Smooth muscle cell (in vitro differentiated cells): ENCODE data around the gene OPTC. TPM values are rescaled to one million over a fixed set of nuclear protein-coding genes. Genes with fewer than 3 reads are reported as not detected.

Source experiments
- DNase-seq: peaks from one replicate; lab custom pipeline; 2025; ENCODE audit not compliant: unreplicated experiment; lab: John Stamatoyannopoulos, UW
- H2AFZ ChIP-seq: fragments of 200-600 bp; sonication (generic); 2 replicates; pipeline ENCODE4 v1.6.0; 2016; ENCODE audit warnings: antibody characterized with exemption, low read depth, mild to moderate bottlenecking
- H3F3A ChIP-seq: fragments of 200-600 bp; sonication (generic); 2 replicates; pipeline ENCODE4 v1.6.0; 2017; ENCODE audit warnings: antibody characterized with exemption, low read depth
- H3K27ac ChIP-seq: fragments of 200-600 bp; sonication (generic); 2 replicates; pipeline ENCODE4 v1.5.1; 2016; ENCODE audit warnings: low read depth, mild to moderate bottlenecking
- H3K27me3 ChIP-seq: fragments of 200-600 bp; sonication (generic); 2 replicates; pipeline ENCODE4 v1.6.1; 2016; ENCODE audit warnings: low read depth, mild to moderate bottlenecking
- H3K36me3 ChIP-seq: fragments of 200-600 bp; sonication (generic); 2 replicates; pipeline ENCODE4 v1.5.1; 2016; ENCODE audit warnings: low read depth
- H3K4me1 ChIP-seq: fragments of 200-600 bp; sonication (generic); 2 replicates; pipeline ENCODE4 v1.5.1; 2016; ENCODE audit warnings: low read depth
- H3K4me2 ChIP-seq: fragments of 200-600 bp; sonication (generic); 2 replicates; pipeline ENCODE4 v1.6.0; 2016; ENCODE audit warnings: mild to moderate bottlenecking
- H3K4me3 ChIP-seq: fragments of 200-600 bp; sonication (generic); 2 replicates; pipeline ENCODE4 v1.5.1; 2016; ENCODE audit warnings: mild to moderate bottlenecking
- H3K79me2 ChIP-seq: fragments of 200-600 bp; sonication (generic); 2 replicates; pipeline ENCODE4 v1.6.0; 2016; ENCODE audit warnings: low read depth, mild to moderate bottlenecking
- H3K9ac ChIP-seq: fragments of 200-600 bp; sonication (generic); 2 replicates; pipeline ENCODE4 v1.6.0; 2016; ENCODE audit warnings: low read depth
- H3K9me3 ChIP-seq: fragments of 200-600 bp; sonication (generic); replicated peaks from 2 replicates; pipeline ENCODE4 v1.5.1; 2016; ENCODE audit warnings: low read depth
- H4K20me1 ChIP-seq: fragments of 200-600 bp; sonication (generic); 2 replicates; pipeline ENCODE4 v1.6.0; 2016; ENCODE audit warnings: low read depth
- WGBS: methylation state at CpG from one replicate; pipeline ENCODE4 v1.1.7; 2016; ENCODE audit warnings: low lambda C conversion rate; 5-methylcytosine and 5-hydroxymethylcytosine counted together
- polyA plus RNA-seq: library from polyadenylated mRNA; unstranded; fragments of >200 nt; fragmentation: Nextera tagmentation; extraction: Ambion mirVana; gene quantifications from 2 replicates; pipeline ENCODE4 v1.2.1, GENCODE V29; 2016
- total RNA-seq: library from RNA; depleted of rRNA; stranded (reverse); fragments of >200 nt; gene quantifications from 2 replicates; pipeline ENCODE4 v1.2.3, GENCODE V29; 2014
- TF ChIP-seq, protein P1 (sequence below): fragments of 200-600 bp; sonication (generic); IDR thresholded peaks from 2 replicates; pipeline ENCODE4 v1.5.1; 2017; ENCODE audit warnings: borderline replicate concordance, mild to moderate bottlenecking, antibody characterized with exemption; ENCODE audit not compliant: insufficient read depth, poor library complexity, severe bottlenecking

Gene OPTC
- total and polyA plus RNA-seq, 2 experiments from 2014 or later = 0.46 TPM; not detected in 1

DNA sequence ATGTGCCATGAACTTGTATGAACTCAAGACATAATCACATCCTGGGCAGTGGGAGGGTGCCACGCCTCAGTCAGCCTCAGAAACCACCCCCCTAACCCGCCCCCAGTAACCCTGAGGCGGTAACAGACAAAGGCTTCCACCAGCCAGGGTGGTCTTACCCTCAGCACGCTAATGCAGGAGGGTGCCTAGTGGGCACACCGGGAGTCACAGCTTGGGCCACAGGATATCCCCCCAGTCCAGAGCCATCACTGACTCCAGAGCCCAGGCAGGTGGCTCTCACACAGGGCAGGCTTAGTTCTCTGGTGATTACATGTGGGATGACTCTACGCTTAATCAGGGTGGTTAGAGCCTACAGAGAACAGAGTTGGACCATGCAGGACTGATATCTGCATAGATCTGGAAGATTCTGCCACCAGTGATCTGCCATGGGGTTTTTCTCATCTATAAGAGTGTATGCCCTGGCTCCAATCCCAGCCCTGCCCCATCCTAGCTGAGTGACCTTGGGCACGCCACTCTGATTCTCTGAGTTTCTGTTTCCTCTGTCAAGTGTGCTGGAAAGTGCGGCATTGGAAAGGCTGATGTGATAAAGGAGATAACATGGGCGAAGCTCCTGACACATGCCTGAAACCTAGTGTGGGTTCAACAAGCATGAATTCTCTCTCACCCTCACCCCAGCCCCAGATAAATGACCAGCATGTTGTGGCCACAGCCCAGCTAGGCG lies 27.3 kb downstream of the OPTC start:
- Histone ChIP-seq H3K79me2 (no peaks in the 10 kb centered on the region), H3K4me2 (no peak overlapping the region), H2AFZ (no peak overlapping the region), H3K36me3 (no peaks in the 10 kb centered on the region), H3K27ac (peak overlapping the region; percentile 64), H4K20me1 (no peaks in the 10 kb centered on the region), H3K4me3 (no peak overlapping the region), H3K27me3 (no peaks in the 10 kb centered on the region), H3F3A (no peaks in the 10 kb centered on the region), H3K9ac (peak overlapping the region; percentile 58), H3K4me1 (peaks cover 18% of the 10 kb centered on the region), H3K9me3 (no peaks in the 10 kb centered on the region)
- 72% methylated on average over 10 of the region's 10 CpGs for WGBS
- TF ChIP-seq, protein P1, sequence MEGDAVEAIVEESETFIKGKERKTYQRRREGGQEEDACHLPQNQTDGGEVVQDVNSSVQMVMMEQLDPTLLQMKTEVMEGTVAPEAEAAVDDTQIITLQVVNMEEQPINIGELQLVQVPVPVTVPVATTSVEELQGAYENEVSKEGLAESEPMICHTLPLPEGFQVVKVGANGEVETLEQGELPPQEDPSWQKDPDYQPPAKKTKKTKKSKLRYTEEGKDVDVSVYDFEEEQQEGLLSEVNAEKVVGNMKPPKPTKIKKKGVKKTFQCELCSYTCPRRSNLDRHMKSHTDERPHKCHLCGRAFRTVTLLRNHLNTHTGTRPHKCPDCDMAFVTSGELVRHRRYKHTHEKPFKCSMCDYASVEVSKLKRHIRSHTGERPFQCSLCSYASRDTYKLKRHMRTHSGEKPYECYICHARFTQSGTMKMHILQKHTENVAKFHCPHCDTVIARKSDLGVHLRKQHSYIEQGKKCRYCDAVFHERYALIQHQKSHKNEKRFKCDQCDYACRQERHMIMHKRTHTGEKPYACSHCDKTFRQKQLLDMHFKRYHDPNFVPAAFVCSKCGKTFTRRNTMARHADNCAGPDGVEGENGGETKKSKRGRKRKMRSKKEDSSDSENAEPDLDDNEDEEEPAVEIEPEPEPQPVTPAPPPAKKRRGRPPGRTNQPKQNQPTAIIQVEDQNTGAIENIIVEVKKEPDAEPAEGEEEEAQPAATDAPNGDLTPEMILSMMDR = no peak
- DNase-seq = no peak

DNA sequence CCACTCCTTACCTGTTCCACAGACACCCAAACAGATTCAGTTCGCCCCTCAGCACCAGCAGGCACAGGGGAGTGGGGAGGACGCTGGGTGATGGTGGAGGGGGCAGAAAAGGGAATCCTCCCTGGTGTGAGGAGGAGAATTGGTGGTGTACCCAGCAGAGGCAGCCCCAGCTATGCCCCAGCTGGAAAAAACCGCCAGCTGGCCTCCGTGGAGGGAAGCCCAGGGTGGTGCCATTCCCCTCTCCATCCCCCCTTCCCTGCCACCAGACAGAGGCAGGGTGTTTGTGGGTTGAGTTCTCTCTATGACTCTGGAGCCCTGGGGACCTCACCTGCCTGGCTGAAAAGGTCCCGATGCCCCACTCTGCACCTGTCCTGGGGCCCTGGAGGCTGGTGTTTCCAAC lies 27.9 kb downstream of the OPTC start:
- Histone ChIP-seq H3F3A (no peaks in the 10 kb centered on the region), H3K79me2 (no peaks in the 10 kb centered on the region), H4K20me1 (no peaks in the 10 kb centered on the region), H3K4me3 (no peak overlapping the region), H3K4me1 (peaks cover 18% of the 10 kb centered on the region), H3K27ac (no peak overlapping the region), H3K9ac (no peak overlapping the region), H3K36me3 (no peaks in the 10 kb centered on the region), H3K9me3 (no peaks in the 10 kb centered on the region), H3K4me2 (no peak overlapping the region), H3K27me3 (no peaks in the 10 kb centered on the region), H2AFZ (no peak overlapping the region)
- WGBS = 81% methylated on average over 5 of the region's 5 CpGs
- no peak for DNase-seq
- TF ChIP-seq, protein P1 = no peak

GRCh38 chr1:203522237-203522636 lies 28.3 kb downstream of the OPTC start:
- Histone ChIP-seq H3K36me3 (no peaks in the 10 kb centered on the region), H3K4me3 (no peak overlapping the region), H3K27ac (no peak overlapping the region), H2AFZ (no peak overlapping the region), H3K9me3 (no peaks in the 10 kb centered on the region), H4K20me1 (no peaks in the 10 kb centered on the region), H3K4me1 (peaks cover 18% of the 10 kb centered on the region), H3K4me2 (no peak overlapping the region), H3K27me3 (no peaks in the 10 kb centered on the region), H3K9ac (no peak overlapping the region), H3F3A (no peaks in the 10 kb centered on the region), H3K79me2 (no peaks in the 10 kb centered on the region)
- TF ChIP-seq, protein P1 = no peak
- no peak for DNase-seq
- 59% methylated on average over 11 of the region's 11 CpGs for WGBS

DNA sequence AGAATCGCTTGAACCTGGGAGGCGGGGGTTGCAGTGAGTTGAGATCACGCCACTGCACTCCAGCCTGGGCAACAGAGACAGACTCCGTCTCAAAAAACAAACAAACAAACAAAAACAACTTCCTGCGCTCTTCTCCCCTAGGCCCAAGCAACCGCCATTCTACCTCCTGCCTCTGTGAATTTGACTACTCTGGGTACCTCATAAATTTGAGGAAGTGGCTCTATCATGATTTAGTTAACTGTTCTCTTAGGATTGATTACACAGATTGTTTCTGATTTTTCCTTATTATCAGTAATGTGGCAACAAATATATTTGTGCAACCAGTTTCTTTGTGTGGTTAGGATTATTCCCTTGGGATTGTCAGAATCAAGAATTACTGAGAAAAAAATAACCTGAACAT lies 29.7 kb downstream of the OPTC start:
- Histone ChIP-seq H3K36me3 (no peaks in the 10 kb centered on the region), H2AFZ (no peak overlapping the region), H4K20me1 (no peaks in the 10 kb centered on the region), H3K27me3 (no peaks in the 10 kb centered on the region), H3K27ac (no peak overlapping the region), H3K4me1 (peaks cover 18% of the 10 kb centered on the region), H3F3A (no peaks in the 10 kb centered on the region), H3K4me2 (no peak overlapping the region), H3K79me2 (no peaks in the 10 kb centered on the region), H3K9me3 (no peaks in the 10 kb centered on the region), H3K9ac (no peak overlapping the region), H3K4me3 (no peak overlapping the region)
- no peak for DNase-seq
- WGBS = 86% methylated on average over 6 of the region's 6 CpGs
- TF ChIP-seq, protein P1 = no peak
